Naive thymus-derived CD8-positive, alpha-beta T cell (primary cell): ENCODE measurements around the gene CELF4. TPM values are rescaled to one million over a fixed set of nuclear protein-coding genes. Genes with fewer than 3 reads are reported as not detected.

Experiments
- ATAC-seq, 2 donors: fragments of 150-1000 bp; cut with Tn5 transposase in 1 of 2; sonication (Bioruptor Pico), chemical (Tn5 transposase) in 1 of 2; 1 replicate in 1 of 2; 2 replicates in 1 of 2; pipeline ENCODE4 v1.10.0; 2021; ENCODE audit warnings: mild to moderate bottlenecking in 2 of 2, moderate library complexity in 2 of 2
- POLR2A ChIA-PET: fragments of 350-600 bp; sonication (Branson Sonifier 250); formaldehyde crosslinking; loops from one replicate; lab custom pipeline; 2021; ENCODE audit warnings: antibody characterized with exemption; lab: Charles Lee
- DNase-seq, 10 donors: peaks; one replicate each; pipeline versions ENCODE4 v3.0.0 to v3.0.0-alpha.2; 2020 to 2022
- H3K27ac Mint-ChIP-seq, 10 donors: one replicate each; pipeline ENCODE4 v1.8.0; 2020 to 2022; ENCODE audit warnings: mild to moderate bottlenecking in 10 of 10, mixed read lengths in 10 of 10, moderate library complexity in 4 of 10, inconsistent platforms in 1 of 10
- H3K27me3 Mint-ChIP-seq, 5 donors: one replicate each; pipeline ENCODE4 v1.8.0; 2021 to 2022; ENCODE audit warnings: mixed read lengths in 5 of 5
- H3K36me3 Mint-ChIP-seq, 3 donors: one replicate each; pipeline ENCODE4 v1.8.0; 2020 to 2022; ENCODE audit warnings: mixed read lengths in 3 of 3, mild to moderate bottlenecking in 2 of 3, inconsistent platforms in 1 of 3
- H3K4me1 Mint-ChIP-seq, 4 donors: one replicate each; pipeline ENCODE4 v1.8.0; 2021 to 2022; ENCODE audit warnings: mixed read lengths in 4 of 4
- H3K4me3 Mint-ChIP-seq, 10 donors: one replicate each; pipeline ENCODE4 v1.8.0; 2020 to 2022; ENCODE audit warnings: mild to moderate bottlenecking in 10 of 10, mixed read lengths in 10 of 10, moderate library complexity in 6 of 10, inconsistent platforms in 1 of 10
- H3K9me3 Mint-ChIP-seq, 9 donors: one replicate each; pipeline ENCODE4 v1.8.0; 2020 to 2022; ENCODE audit warnings: mixed read lengths in 9 of 9, mild to moderate bottlenecking in 3 of 9, inconsistent platforms in 1 of 9, moderate library complexity in 1 of 9
- polyA plus RNA-seq, 3 donors: library from polyadenylated mRNA; unstranded; fragments of 300-500 nt; fragmentation: Illumina TruSeq; gene quantifications; one replicate each; pipeline ENCODE4 v1.2.3, GENCODE V29; 2021
- total RNA-seq, 8 experiments: library from RNA in 2 of 8; stranded (reverse) in 2 of 8; gene quantifications; one replicate each; pipeline ENCODE4 v1.2.3 and lab custom pipeline; 2021 to 2026

Gene CELF4
- total and polyA plus RNA-seq, 5 experiments from 2014 or later: 0.08 to 0.43 TPM; not detected in 3

GRCh38 chr18:37252854-37253393, 312.7 kb downstream of the CELF4 start:
- peaks cover 0 to 3% (median 0%) of the 10 kb centered on the region in 3 donors for H3K36me3 Mint-ChIP-seq
- H3K27ac Mint-ChIP-seq: peak overlapping the region in 1 of 10 donors; percentile 73
- H3K27me3 Mint-ChIP-seq: peaks cover 28 to 82% (median 54%) of the 10 kb centered on the region in 5 donors
- no peak for DNase-seq
- peaks cover 0 to 14% (median 8%) of the 10 kb centered on the region in 4 donors for H3K4me1 Mint-ChIP-seq
- no peak for ATAC-seq
- peak overlapping the region in 7 of 10 donors; percentile 2 to 61 (median 55) for H3K4me3 Mint-ChIP-seq
- POLR2A ChIA-PET: no interaction called here
- H3K9me3 Mint-ChIP-seq: peaks cover 0 to 14% (median 0%) of the 10 kb centered on the region in 9 donors

GRCh38 chr18:37252342-37252741, 313.3 kb downstream of the CELF4 start:
- POLR2A ChIA-PET: no interaction called here
- peaks cover 0 to 13% (median 2%) of the 10 kb centered on the region in 9 donors for H3K9me3 Mint-ChIP-seq
- peaks cover 0 to 3% (median 0%) of the 10 kb centered on the region in 3 donors for H3K36me3 Mint-ChIP-seq
- peaks cover 0 to 14% (median 8%) of the 10 kb centered on the region in 4 donors for H3K4me1 Mint-ChIP-seq
- ATAC-seq (no peak), DNase-seq (no peak)
- H3K4me3 Mint-ChIP-seq: peak overlapping the region in 7 of 10 donors; percentile 1 to 61 (median 50)
- H3K27me3 Mint-ChIP-seq: peaks cover 27 to 76% (median 53%) of the 10 kb centered on the region in 5 donors
- H3K27ac Mint-ChIP-seq: no peak overlapping the region

GRCh38 chr18:37251679-37252078, 313.9 kb downstream of the CELF4 start:
- POLR2A ChIA-PET: no interaction called here

GRCh38 chr18:37249895-37250618, 315.5 kb downstream of the CELF4 start:
- peaks cover 0 to 18% (median 3%) of the 10 kb centered on the region in 9 donors for H3K9me3 Mint-ChIP-seq
- DNase-seq (no peak), ATAC-seq (no peak)
- H3K4me3 Mint-ChIP-seq: no peak overlapping the region
- peaks cover 28 to 62% (median 52%) of the 10 kb centered on the region in 5 donors for H3K27me3 Mint-ChIP-seq
- peaks cover 0 to 5% (median 3%) of the 10 kb centered on the region in 3 donors for H3K36me3 Mint-ChIP-seq
- POLR2A ChIA-PET: no interaction called here
- H3K27ac Mint-ChIP-seq: no peak overlapping the region
- peaks cover 0 to 13% (median 9%) of the 10 kb centered on the region in 4 donors for H3K4me1 Mint-ChIP-seq

More at GRCh38 chr18:37251679-37252078, 313.9 kb downstream of the CELF4 start:
- peaks cover 0 to 14% (median 9%) of the 10 kb centered on the region in 4 donors for H3K4me1 Mint-ChIP-seq
- H3K27ac Mint-ChIP-seq: no peak overlapping the region
- ATAC-seq (no peak), DNase-seq (no peak)
- peaks cover 0 to 17% (median 2%) of the 10 kb centered on the region in 9 donors for H3K9me3 Mint-ChIP-seq
- peaks cover 29 to 69% (median 57%) of the 10 kb centered on the region in 5 donors for H3K27me3 Mint-ChIP-seq
- peak overlapping the region in 2 of 10 donors; percentile 4 to 29 for H3K4me3 Mint-ChIP-seq
- peaks cover 0 to 3% (median 0%) of the 10 kb centered on the region in 3 donors for H3K36me3 Mint-ChIP-seq

- ATAC-seq (no peak), DNase-seq (no peak)
- Mint-ChIP-seq H3K27ac (no peak overlapping the region), H3K4me3 (no peak overlapping the region), H3K9me3 (peaks cover 0 to 18% (median 8%) of the 10 kb centered on the region in 9 donors), H3K27me3 (peaks cover 26 to 62% (median 51%) of the 10 kb centered on the region in 5 donors), H3K4me1 (peaks cover 0 to 7% (median 5%) of the 10 kb centered on the region in 4 donors), H3K36me3 (peaks cover 0 to 9% (median 0%) of the 10 kb centered on the region in 3 donors)
- POLR2A ChIA-PET: no interaction called here
Observed at GRCh38 chr18:37249171-37249886, 316.3 kb downstream of the CELF4 start.

- no peak for DNase-seq
- H3K27ac Mint-ChIP-seq: no peak overlapping the region
- POLR2A ChIA-PET: no interaction called here
- H3K4me3 Mint-ChIP-seq: no peak overlapping the region
- no peak for ATAC-seq
- H3K4me1 Mint-ChIP-seq: peaks cover 4 to 10% (median 7%) of the 10 kb centered on the region in 4 donors
- H3K36me3 Mint-ChIP-seq: peaks cover 0 to 13% (median 2%) of the 10 kb centered on the region in 3 donors
- H3K9me3 Mint-ChIP-seq: peaks cover 0 to 18% (median 9%) of the 10 kb centered on the region in 9 donors
- H3K27me3 Mint-ChIP-seq: peaks cover 30 to 71% (median 59%) of the 10 kb centered on the region in 5 donors
Observed at GRCh38 chr18:37248281-37248680, 317.3 kb downstream of the CELF4 start.

GRCh38 chr18:37247497-37248161, 318.0 kb downstream of the CELF4 start:
- Mint-ChIP-seq H3K4me1 (peaks cover 4 to 10% (median 7%) of the 10 kb centered on the region in 4 donors), H3K27me3 (peaks cover 30 to 71% (median 59%) of the 10 kb centered on the region in 5 donors), H3K9me3 (peaks cover 0 to 18% (median 9%) of the 10 kb centered on the region in 9 donors), H3K27ac (no peak overlapping the region), H3K4me3 (no peak overlapping the region), H3K36me3 (peaks cover 0 to 13% (median 2%) of the 10 kb centered on the region in 3 donors)
- DNase-seq: no peak
- POLR2A ChIA-PET: no interaction called here
- ATAC-seq: no peak

GRCh38 chr18:37246779-37247340, 318.7 kb downstream of the CELF4 start:
- H3K27ac Mint-ChIP-seq: no peak overlapping the region
- ATAC-seq (no peak), DNase-seq (no peak)
- peaks cover 0 to 18% (median 8%) of the 10 kb centered on the region in 9 donors for H3K9me3 Mint-ChIP-seq
- H3K36me3 Mint-ChIP-seq: peaks cover 0 to 13% (median 2%) of the 10 kb centered on the region in 3 donors
- peaks cover 0 to 10% (median 5%) of the 10 kb centered on the region in 4 donors for H3K4me1 Mint-ChIP-seq
- no peak overlapping the region for H3K4me3 Mint-ChIP-seq
- POLR2A ChIA-PET: no interaction called here
- peaks cover 24 to 70% (median 55%) of the 10 kb centered on the region in 5 donors for H3K27me3 Mint-ChIP-seq

GRCh38 chr18:37244618-37245017, 321.0 kb downstream of the CELF4 start:
- Mint-ChIP-seq H3K4me3 (no peak overlapping the region), H3K27ac (no peak overlapping the region), H3K4me1 (peaks cover 0 to 10% (median 4%) of the 10 kb centered on the region in 4 donors), H3K27me3 (peaks cover 22 to 53% (median 35%) of the 10 kb centered on the region in 5 donors), H3K36me3 (peaks cover 0 to 13% (median 2%) of the 10 kb centered on the region in 3 donors), H3K9me3 (peaks cover 0 to 18% (median 7%) of the 10 kb centered on the region in 9 donors)
- no peak for DNase-seq
- POLR2A ChIA-PET: no interaction called here
- ATAC-seq: no peak

- POLR2A ChIA-PET: no interaction called here
- Mint-ChIP-seq H3K27ac (no peak overlapping the region), H3K27me3 (peaks cover 22 to 45% (median 31%) of the 10 kb centered on the region in 5 donors)
Observed at GRCh38 chr18:37243741-37244140, 321.9 kb downstream of the CELF4 start.

GRCh38 chr18:37242826-37243560, 322.6 kb downstream of the CELF4 start:
- ATAC-seq: no peak
- no peak overlapping the region for H3K27ac Mint-ChIP-seq
- peaks cover 0 to 13% (median 2%) of the 10 kb centered on the region in 3 donors for H3K36me3 Mint-ChIP-seq
- no peak for DNase-seq
- peaks cover 0 to 10% (median 4%) of the 10 kb centered on the region in 4 donors for H3K4me1 Mint-ChIP-seq
- peak overlapping the region in 1 of 10 donors; percentile 12 for H3K4me3 Mint-ChIP-seq
- POLR2A ChIA-PET: no interaction called here
- peaks cover 22 to 45% (median 28%) of the 10 kb centered on the region in 5 donors for H3K27me3 Mint-ChIP-seq
- H3K9me3 Mint-ChIP-seq: peaks cover 0 to 17% (median 6%) of the 10 kb centered on the region in 9 donors

More at GRCh38 chr18:37243741-37244140, 321.9 kb downstream of the CELF4 start:
- no peak for DNase-seq
- peaks cover 0 to 13% (median 2%) of the 10 kb centered on the region in 3 donors for H3K36me3 Mint-ChIP-seq
- peaks cover 0 to 10% (median 4%) of the 10 kb centered on the region in 4 donors for H3K4me1 Mint-ChIP-seq
- H3K9me3 Mint-ChIP-seq: peaks cover 0 to 17% (median 7%) of the 10 kb centered on the region in 9 donors
- no peak for ATAC-seq
- peak overlapping the region in 1 of 10 donors; percentile 56 for H3K4me3 Mint-ChIP-seq
